Measurements from ENCODE around the gene ZSCAN30. TPM values are rescaled to one million over a fixed set of nuclear protein-coding genes. Genes with fewer than 3 reads are reported as not detected.

Gene ZSCAN30
- total RNA-seq, 1 experiment from 2014 or later, result 15.9 TPM

DNA sequence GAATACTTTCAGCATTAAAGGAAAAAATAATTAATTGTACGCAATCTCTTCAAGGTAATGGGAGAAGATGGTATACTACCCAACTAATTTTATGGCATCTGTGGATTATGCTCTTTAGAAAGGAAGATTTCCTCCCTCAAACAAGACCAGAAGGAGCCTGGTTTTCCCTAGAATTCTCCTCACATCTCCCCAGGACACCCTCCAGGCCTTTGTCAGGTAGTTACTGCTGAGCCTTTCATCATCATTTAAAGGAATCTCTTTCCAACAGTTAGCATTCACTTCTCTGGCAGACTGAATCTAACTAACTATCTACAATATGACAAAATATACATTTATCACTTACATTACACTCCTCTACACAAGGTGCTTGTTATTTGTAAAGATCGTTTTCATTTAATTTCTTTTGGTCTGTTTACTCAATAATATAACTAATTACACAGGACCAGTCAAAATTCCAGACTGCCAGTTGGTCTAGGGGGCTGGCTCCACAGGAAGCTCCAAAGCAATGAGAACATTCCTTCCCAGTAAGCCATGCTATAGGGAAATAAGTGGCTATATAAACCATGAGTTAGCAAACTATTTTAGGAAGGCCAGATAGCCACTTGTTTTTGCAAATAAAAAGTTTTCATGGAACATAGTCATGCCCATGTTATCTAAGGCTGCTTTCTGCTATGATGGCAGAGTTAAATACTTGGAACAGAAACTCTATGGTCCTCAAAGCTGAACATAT, 35.1 kb upstream of the ZSCAN30 start:
- no TSS peak for BruUV-seq (replicated peaks)
- Mint-ChIP-seq H3K9me3 (ENCODE audit: low read depth, unreplicated experiment) (peaks cover 12% of the 10 kb centered on the region), H3K27ac (ENCODE audit: unreplicated experiment) (no peak overlapping the region), H3K36me3 (ENCODE audit: insufficient read depth, unreplicated experiment) (no peaks in the 10 kb centered on the region), H3K4me3 (ENCODE audit: low read depth, unreplicated experiment) (no peak overlapping the region), H3K27me3 (ENCODE audit: unreplicated experiment) (no peaks in the 10 kb centered on the region), H3K4me1 (ENCODE audit: low read depth, unreplicated experiment) (no peaks in the 10 kb centered on the region)
- TF ChIP-seq, protein P1, sequence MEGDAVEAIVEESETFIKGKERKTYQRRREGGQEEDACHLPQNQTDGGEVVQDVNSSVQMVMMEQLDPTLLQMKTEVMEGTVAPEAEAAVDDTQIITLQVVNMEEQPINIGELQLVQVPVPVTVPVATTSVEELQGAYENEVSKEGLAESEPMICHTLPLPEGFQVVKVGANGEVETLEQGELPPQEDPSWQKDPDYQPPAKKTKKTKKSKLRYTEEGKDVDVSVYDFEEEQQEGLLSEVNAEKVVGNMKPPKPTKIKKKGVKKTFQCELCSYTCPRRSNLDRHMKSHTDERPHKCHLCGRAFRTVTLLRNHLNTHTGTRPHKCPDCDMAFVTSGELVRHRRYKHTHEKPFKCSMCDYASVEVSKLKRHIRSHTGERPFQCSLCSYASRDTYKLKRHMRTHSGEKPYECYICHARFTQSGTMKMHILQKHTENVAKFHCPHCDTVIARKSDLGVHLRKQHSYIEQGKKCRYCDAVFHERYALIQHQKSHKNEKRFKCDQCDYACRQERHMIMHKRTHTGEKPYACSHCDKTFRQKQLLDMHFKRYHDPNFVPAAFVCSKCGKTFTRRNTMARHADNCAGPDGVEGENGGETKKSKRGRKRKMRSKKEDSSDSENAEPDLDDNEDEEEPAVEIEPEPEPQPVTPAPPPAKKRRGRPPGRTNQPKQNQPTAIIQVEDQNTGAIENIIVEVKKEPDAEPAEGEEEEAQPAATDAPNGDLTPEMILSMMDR (IDR thresholded peaks at IDR 0.05; ENCODE audit: unreplicated experiment), result no peak
- CTCF ChIA-PET, result interaction anchor here (0.7 kb wide), 1 partner anchor 8 kb away, joined by 3 read pairs; no protein-coding TSS in a partner anchor
- no peak for DNase-seq
- intact Hi-C loops (cut with micrococcal nuclease; ENCODE audit: unreplicated experiment), result no loop called here

DNA sequence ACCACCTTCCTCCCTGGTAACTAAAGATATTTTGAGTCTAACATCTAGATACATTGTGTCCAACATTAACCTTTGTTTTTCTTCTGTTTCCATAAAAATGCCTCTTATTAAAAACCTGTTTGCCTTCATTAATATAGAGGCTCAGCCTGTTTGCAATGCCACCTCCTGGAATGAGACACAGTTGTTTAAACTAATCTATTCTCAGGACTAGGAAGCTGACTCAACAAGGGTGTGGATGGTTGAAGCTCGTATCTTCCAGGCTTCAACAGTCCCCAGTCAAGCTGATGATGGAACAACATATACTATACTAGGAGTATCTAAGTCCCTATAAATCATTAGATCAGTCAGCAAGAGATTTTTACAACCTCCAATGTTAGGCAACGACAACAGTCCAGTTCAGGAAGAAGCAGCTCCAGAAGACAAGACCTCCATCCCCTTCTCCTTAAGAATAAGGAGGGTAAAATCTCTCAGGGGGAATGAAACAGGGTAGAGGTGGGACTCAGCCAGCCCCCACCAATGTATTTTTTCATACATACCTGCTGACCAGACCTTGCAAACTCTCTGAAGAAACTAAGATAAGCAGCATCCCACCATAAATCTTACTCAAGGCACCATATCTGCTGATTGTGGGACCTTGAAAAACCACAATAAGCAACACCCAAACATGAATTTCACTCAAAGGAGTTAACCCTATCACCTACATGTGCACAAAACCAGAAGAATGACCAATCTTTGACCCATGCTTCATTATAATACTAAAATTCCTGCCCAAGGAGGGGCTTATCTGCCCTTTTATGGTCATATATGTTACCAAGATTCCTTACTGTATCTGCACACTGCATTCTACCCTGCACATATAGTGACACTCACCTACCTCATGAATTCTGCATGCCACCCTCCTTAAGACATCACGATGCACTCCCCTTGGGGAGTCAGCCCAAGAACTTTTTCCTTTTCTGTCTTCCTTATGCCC, 32.7 kb upstream of the ZSCAN30 start:
- Mint-ChIP-seq H3K27ac (ENCODE audit: unreplicated experiment) (no peak overlapping the region), H3K4me3 (ENCODE audit: low read depth, unreplicated experiment) (no peak overlapping the region), H3K9me3 (ENCODE audit: low read depth, unreplicated experiment) (peaks cover 9% of the 10 kb centered on the region), H3K36me3 (ENCODE audit: insufficient read depth, unreplicated experiment) (no peaks in the 10 kb centered on the region), H3K27me3 (ENCODE audit: unreplicated experiment) (no peaks in the 10 kb centered on the region), H3K4me1 (ENCODE audit: low read depth, unreplicated experiment) (no peaks in the 10 kb centered on the region)
- TF ChIP-seq, protein P1 (IDR thresholded peaks at IDR 0.05; ENCODE audit: unreplicated experiment), result no peak
- DNase-seq, result no peak
- intact Hi-C loops (cut with micrococcal nuclease; ENCODE audit: unreplicated experiment), result no loop called here
- CTCF ChIA-PET, result interaction anchor here (1.5 kb wide), 1 partner anchor 32 kb away, joined by 3 read pairs; no protein-coding TSS in a partner anchor
- no TSS peak for BruUV-seq (replicated peaks)

DNA sequence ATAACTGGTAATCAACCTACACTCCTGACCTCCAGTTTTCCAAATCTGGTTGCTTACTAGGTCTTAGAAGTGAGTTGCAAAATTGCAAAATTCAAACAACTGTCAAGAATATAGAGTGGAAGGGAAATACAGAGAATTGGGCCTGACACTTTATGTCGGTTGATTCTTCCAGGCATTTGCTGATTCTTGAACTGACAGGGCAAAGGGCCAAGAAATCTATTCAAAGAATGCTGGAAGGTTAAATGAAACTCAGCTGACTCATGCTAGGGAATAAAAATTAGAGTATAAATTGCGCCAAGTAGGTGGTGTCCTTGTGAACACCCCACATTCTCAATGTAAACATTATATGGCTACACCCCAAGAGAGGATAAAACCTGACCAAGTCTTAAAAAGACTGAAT, 21.5 kb upstream of the ZSCAN30 start:
- no TSS peak for BruUV-seq (replicated peaks)
- Mint-ChIP-seq H3K9me3 (ENCODE audit: low read depth, unreplicated experiment) (peaks cover 28% of the 10 kb centered on the region), H3K4me3 (ENCODE audit: low read depth, unreplicated experiment) (no peak overlapping the region), H3K27me3 (ENCODE audit: unreplicated experiment) (no peaks in the 10 kb centered on the region), H3K36me3 (ENCODE audit: insufficient read depth, unreplicated experiment) (peaks cover 9% of the 10 kb centered on the region), H3K4me1 (ENCODE audit: low read depth, unreplicated experiment) (no peaks in the 10 kb centered on the region), H3K27ac (ENCODE audit: unreplicated experiment) (no peak overlapping the region)
- CTCF ChIA-PET, result no interaction called here
- DNase-seq, result no peak
- TF ChIP-seq, protein P1 (IDR thresholded peaks at IDR 0.05; ENCODE audit: unreplicated experiment), result no peak
- intact Hi-C loops (cut with micrococcal nuclease; ENCODE audit: unreplicated experiment), result no loop called here

DNA sequence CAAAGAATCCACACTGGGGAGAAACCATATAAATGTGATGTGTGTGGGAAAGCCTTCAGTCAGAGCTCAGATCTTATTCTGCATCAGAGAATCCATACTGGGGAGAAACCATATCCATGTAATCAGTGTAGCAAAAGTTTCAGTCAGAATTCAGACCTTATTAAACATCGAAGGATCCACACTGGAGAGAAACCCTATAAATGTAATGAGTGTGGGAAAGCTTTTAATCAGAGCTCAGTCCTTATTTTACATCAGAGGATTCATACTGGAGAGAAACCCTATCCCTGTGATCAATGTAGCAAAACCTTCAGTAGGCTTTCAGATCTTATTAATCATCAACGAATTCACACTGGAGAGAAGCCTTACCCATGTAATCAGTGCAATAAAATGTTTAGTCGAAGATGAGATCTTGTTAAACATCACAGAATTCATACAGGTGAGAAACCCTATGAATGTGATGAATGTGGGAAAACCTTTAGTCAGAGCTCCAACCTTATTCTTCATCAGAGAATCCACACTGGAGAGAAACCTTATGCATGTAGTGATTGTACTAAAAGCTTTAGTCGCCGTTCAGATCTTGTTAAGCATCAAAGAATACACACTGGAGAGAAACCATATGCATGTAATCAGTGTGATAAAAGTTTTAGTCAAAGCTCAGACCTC, 16.7 kb upstream of the ZSCAN30 start:
- CTCF ChIA-PET, result no interaction called here
- H3K4me1 Mint-ChIP-seq (ENCODE audit: low read depth, unreplicated experiment), result no peaks in the 10 kb centered on the region
- no peak overlapping the region for H3K27ac Mint-ChIP-seq (ENCODE audit: unreplicated experiment)
- intact Hi-C loops (cut with micrococcal nuclease; ENCODE audit: unreplicated experiment), result no loop called here
- no peak for DNase-seq
- TF ChIP-seq, protein P1 (IDR thresholded peaks at IDR 0.05; ENCODE audit: unreplicated experiment), result no peak
- H3K4me3 Mint-ChIP-seq (ENCODE audit: low read depth, unreplicated experiment), result no peak overlapping the region
- H3K9me3 Mint-ChIP-seq (ENCODE audit: low read depth, unreplicated experiment), result peaks cover 24% of the 10 kb centered on the region
- no TSS peak for BruUV-seq (replicated peaks)
- no peaks in the 10 kb centered on the region for H3K27me3 Mint-ChIP-seq (ENCODE audit: unreplicated experiment)
- H3K36me3 Mint-ChIP-seq (ENCODE audit: insufficient read depth, unreplicated experiment), result peaks cover 16% of the 10 kb centered on the region
